ENCODE results near the gene SSBP3.

The SSBP3 gene

GRCh38 chr1:54371038-54371941 is 34.9 kb downstream of the SSBP3 start:
- no peak for DNase-seq (ENCODE audit: low spot score)

GRCh38 chr1:54370287-54370989 is 35.8 kb downstream of the SSBP3 start:
- DNase-seq (ENCODE audit: low spot score), result no peak

- DNase-seq (ENCODE audit: low spot score), result no peak
Measured at GRCh38 chr1:54367613-54368012, 38.6 kb downstream of the SSBP3 start.

- no peak for DNase-seq (ENCODE audit: low spot score)
Measured at GRCh38 chr1:54365847-54366246, 40.3 kb downstream of the SSBP3 start.

GRCh38 chr1:54365398-54365797 is 40.8 kb downstream of the SSBP3 start:
- DNase-seq (ENCODE audit: low spot score), result no peak

GRCh38 chr1:54364995-54365394 is 41.2 kb downstream of the SSBP3 start:
- DNase-seq (ENCODE audit: low spot score), result no peak

GRCh38 chr1:54364582-54364981 is 41.6 kb downstream of the SSBP3 start:
- DNase-seq (ENCODE audit: low spot score), result no peak

GRCh38 chr1:54363925-54364324 is 42.3 kb downstream of the SSBP3 start:
- DNase-seq (ENCODE audit: low spot score), result no peak

- no peak for DNase-seq (ENCODE audit: low spot score)
Measured at GRCh38 chr1:54362881-54363340, 43.3 kb downstream of the SSBP3 start.

GRCh38 chr1:54361342-54361741 is 44.9 kb downstream of the SSBP3 start:
- DNase-seq (ENCODE audit: low spot score), result no peak

GRCh38 chr1:54360165-54361005 is 45.8 kb downstream of the SSBP3 start:
- DNase-seq (ENCODE audit: low spot score), result no peak

GRCh38 chr1:54359393-54360162 is 46.6 kb downstream of the SSBP3 start:
- DNase-seq (ENCODE audit: low spot score), result no peak

GRCh38 chr1:54358503-54359168 is 47.6 kb downstream of the SSBP3 start:
- no peak for DNase-seq (ENCODE audit: low spot score)

DNA sequence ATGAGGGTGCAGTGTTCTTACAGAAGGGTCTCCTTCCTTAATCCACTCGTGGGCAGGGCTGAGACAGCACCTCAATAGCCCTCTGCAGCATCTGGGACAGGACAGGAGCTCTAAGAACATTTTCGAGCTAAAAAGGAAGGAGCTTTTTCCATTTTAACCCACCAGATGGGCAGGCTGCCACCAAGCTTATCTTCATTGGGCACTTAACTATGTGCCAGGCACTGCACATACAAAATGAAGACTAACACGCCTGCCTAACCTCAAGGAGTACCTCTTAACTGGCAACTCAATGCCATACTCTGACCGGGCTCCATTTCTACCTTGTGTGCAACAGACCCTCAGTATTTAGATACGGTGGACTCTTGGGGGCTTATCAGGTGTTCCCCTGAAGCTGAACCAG is 48.2 kb downstream of the SSBP3 start:
- DNase-seq (ENCODE audit: low spot score), result no peak

GRCh38 chr1:54356680-54357147 is 49.5 kb downstream of the SSBP3 start:
- DNase-seq (ENCODE audit: low spot score), result no peak

DNA sequence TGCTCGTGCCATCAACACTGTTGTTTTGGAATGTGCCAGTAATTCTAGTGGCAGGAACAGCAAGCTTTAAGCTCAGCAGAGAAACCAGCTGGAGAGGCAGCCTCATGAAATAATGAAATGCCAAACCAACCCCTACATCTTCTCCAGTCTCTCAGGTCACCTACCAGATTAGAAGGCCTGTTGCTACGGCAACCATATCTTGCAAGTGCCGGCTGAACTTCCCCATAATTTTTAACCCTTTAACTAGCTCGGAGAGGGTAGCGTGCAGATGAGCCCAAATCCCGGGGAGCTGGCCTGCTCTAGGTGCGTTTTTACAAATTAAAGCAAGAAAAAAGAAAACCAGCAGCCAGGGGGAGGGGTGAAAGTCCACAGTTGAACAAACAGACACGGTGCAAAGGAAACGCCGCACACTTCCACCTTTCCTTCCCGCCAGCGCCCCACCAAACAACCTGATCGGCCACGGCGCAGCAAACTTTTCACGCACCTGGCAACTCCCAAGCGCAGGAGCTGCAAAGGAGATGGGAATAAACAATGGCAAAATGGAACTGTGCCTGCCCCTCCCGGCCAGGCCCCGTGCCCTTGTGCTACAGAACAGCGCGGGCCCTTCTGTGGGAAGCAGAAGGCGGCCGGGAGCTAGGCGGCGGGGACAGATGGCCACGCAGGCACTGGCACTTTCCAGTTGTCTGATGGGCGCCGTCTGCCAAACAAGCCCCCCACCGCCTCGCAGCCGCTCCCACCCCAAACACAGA is 50.1 kb downstream of the SSBP3 start:
- no peak for DNase-seq (ENCODE audit: low spot score)

DNA sequence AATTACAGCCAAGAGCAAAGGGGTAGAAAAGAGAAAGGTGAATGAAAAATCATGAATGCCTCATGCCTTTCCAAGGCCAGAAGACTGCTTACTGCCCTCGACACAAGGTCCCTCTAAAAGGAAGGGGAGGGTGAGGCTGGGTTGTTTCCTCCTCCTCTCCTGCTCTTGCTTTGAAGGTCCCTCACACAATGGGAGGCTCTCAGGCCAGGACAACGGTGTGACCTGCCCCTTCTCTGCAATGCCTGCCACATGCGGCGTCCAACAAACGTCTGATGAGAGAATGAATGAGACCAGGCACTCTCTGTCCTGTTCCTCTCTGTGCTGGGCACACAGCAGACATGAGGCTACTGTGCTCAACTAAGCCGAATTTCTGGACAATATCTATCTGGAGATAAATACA is 51.3 kb downstream of the SSBP3 start:
- DNase-seq (ENCODE audit: low spot score), result no peak

DNA sequence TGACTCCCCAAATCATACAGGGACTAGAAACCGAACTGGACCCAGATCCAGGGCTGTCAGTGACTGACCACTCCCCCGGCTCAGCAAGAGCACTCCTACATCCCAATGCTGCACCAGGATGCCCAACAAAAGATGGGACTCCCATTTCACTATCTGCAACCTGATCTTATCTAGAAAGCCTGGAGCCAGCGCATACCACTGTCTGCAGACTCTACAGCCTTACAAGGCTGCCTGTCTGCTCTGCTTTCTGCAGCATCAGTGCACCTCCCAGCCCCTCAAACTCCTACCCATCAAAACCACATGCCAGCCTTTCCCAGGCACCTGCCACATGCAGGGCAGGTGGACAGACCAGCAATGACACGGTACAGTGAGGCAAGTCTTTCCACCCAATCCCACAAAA is 52.2 kb downstream of the SSBP3 start:
- no peak for DNase-seq (ENCODE audit: low spot score)

- peak; percentile 32 for DNase-seq (ENCODE audit: low spot score)
Measured at GRCh38 chr1:54352755-54353154, 53.4 kb downstream of the SSBP3 start.

- no peak for DNase-seq (ENCODE audit: low spot score)
Measured at GRCh38 chr1:54350360-54350759, 55.8 kb downstream of the SSBP3 start.

Data from AG08395 (cell line).